GM11168 (cell line): ENCODE results near the gene AGXT.
"Not testable (repeated sequence)": the region's sequence is repeated elsewhere in the genome, so short reads cannot be mapped to it uniquely, and the experiment has no call there.

Source experiments
- in situ Hi-C: fragments of 300-500 bp; cut with MboI; formaldehyde crosslinking; loops from one replicate; pipeline ENCODE4 v1.12.0; 2022; ENCODE audit warnings: low sequenced_read_pairs; ENCODE audit not compliant: unreplicated experiment

Gene AGXT

GRCh38 chr2:240839152-240840143 is 29.2 kb upstream of the AGXT start:
- in situ Hi-C loops: no loop called here

- in situ Hi-C loops: no loop called here
These were observed 28.1 kb upstream of the AGXT start for GRCh38 chr2:240840435-240841060.

- in situ Hi-C loops: not testable (repeated sequence)
These were observed 22.3 kb upstream of the AGXT start for GRCh38 chr2:240846309-240846708.

GRCh38 chr2:240846873-240847595 is 21.6 kb upstream of the AGXT start:
- in situ Hi-C loops: no loop called here

GRCh38 chr2:240847817-240848216 is 20.8 kb upstream of the AGXT start:
- in situ Hi-C loops: no loop called here

- in situ Hi-C loops: no loop called here
These were observed 19.5 kb upstream of the AGXT start for GRCh38 chr2:240848900-240849680.

- in situ Hi-C loops: no loop called here
These were observed 18.6 kb upstream of the AGXT start for GRCh38 chr2:240850026-240850425.

- in situ Hi-C loops: no loop called here
These were observed 17.9 kb upstream of the AGXT start for GRCh38 chr2:240850756-240851077.

GRCh38 chr2:240851078-240851991 is 17.3 kb upstream of the AGXT start:
- in situ Hi-C loops: no loop called here

GRCh38 chr2:240852671-240853314 is 15.8 kb upstream of the AGXT start:
- in situ Hi-C loops: no loop called here

GRCh38 chr2:240855670-240856069 is 13.0 kb upstream of the AGXT start:
- in situ Hi-C loops: no loop called here

- in situ Hi-C loops: no loop called here
These were observed 12.3 kb upstream of the AGXT start for GRCh38 chr2:240856151-240856980.

GRCh38 chr2:240857039-240858008 is 11.3 kb upstream of the AGXT start:
- in situ Hi-C loops: no loop called here

GRCh38 chr2:240858321-240858720 is 10.3 kb upstream of the AGXT start:
- in situ Hi-C loops: no loop called here

GRCh38 chr2:240858871-240859270 is 9.8 kb upstream of the AGXT start:
- in situ Hi-C loops: no loop called here

GRCh38 chr2:240861547-240861946 is 7.1 kb upstream of the AGXT start:
- in situ Hi-C loops: no loop called here

- in situ Hi-C loops: no loop called here
These were observed 4.1 kb upstream of the AGXT start for GRCh38 chr2:240864475-240864874.
